Neural cell (in vitro differentiated cells): ENCODE results near the gene SDS. TPM values are rescaled to one million over a fixed set of nuclear protein-coding genes. Genes with fewer than 3 reads are reported as not detected.

Source experiments
- H2AFZ ChIP-seq: fragments of 200-600, 300-800 bp; sonication (generic), shearing (Covaris generic); 2 replicates; pipeline ENCODE4 v1.6.0; 2014; ENCODE audit warnings: low read depth, mild to moderate bottlenecking, antibody characterized with exemption, low read length, moderate library complexity
- H3F3A ChIP-seq: fragments of 200-600 bp; shearing (Covaris generic); 2 replicates; pipeline ENCODE4 v1.6.1; 2016; ENCODE audit warnings: mild to moderate bottlenecking, moderate library complexity, mixed read lengths, antibody characterized with exemption, low read length; ENCODE audit not compliant: insufficient read depth, poor library complexity, severe bottlenecking
- H3K27ac ChIP-seq: fragments of 200-600, 300-800 bp; sonication (generic), shearing (Covaris generic); 2 replicates; pipeline ENCODE4 v1.5.1; 2014; ENCODE audit warnings: mild to moderate bottlenecking, low read length, moderate library complexity
- H3K27me3 ChIP-seq: fragments of 300-800, 200-600 bp; sonication (generic), shearing (Covaris generic); 2 replicates; pipeline ENCODE4 v1.6.0; 2014; ENCODE audit warnings: mild to moderate bottlenecking, low read depth, low read length, moderate library complexity; ENCODE audit not compliant: insufficient read depth
- H3K36me3 ChIP-seq: fragments of 300-800, 200-600 bp; sonication (generic), shearing (Covaris generic); 2 replicates; pipeline ENCODE4 v1.5.1; 2014; ENCODE audit warnings: mild to moderate bottlenecking, antibody characterized with exemption, low read length, moderate library complexity; ENCODE audit not compliant: insufficient read depth
- H3K4me2 ChIP-seq: fragments of 300-800, 200-600 bp; sonication (generic), shearing (Covaris generic); 2 replicates; pipeline ENCODE4 v1.6.0; 2014; ENCODE audit warnings: mild to moderate bottlenecking, low read length
- H3K4me3 ChIP-seq: fragments of 300-800, 200-600 bp; sonication (generic), shearing (Covaris generic); 2 replicates; pipeline ENCODE4 v1.5.1; 2014; ENCODE audit warnings: mild to moderate bottlenecking, low read length, moderate library complexity
- H3K79me2 ChIP-seq: fragments of 200-600 bp; shearing (Covaris generic); replicated peaks from 2 replicates; pipeline ENCODE4 v1.6.0; 2014; ENCODE audit warnings: mild to moderate bottlenecking, low read length, moderate library complexity; ENCODE audit not compliant: insufficient read depth
- H3K9ac ChIP-seq: fragments of 300-800, 200-600 bp; sonication (generic), shearing (Covaris generic); 2 replicates; pipeline ENCODE4 v1.6.1; 2016; ENCODE audit warnings: mild to moderate bottlenecking, low read length, mixed read lengths
- H3K9me2 ChIP-seq: fragments of 200-600 bp; shearing (Covaris generic); 2 replicates; pipeline ENCODE4 v1.6.1; 2016; ENCODE audit warnings: mild to moderate bottlenecking, low read length, mixed read lengths; ENCODE audit not compliant: insufficient read depth
- H3K9me3 ChIP-seq: fragments of 200-600, 300-800 bp; sonication (generic), shearing (Covaris generic); 2 replicates; pipeline ENCODE4 v1.6.1; 2016; ENCODE audit warnings: mild to moderate bottlenecking, mixed run types, low read length, moderate library complexity, mixed read lengths
- H4K20me1 ChIP-seq: fragments of 200-600 bp; shearing (Covaris generic); 2 replicates; pipeline ENCODE4 v1.6.1; 2016; ENCODE audit warnings: mild to moderate bottlenecking, mixed run types; ENCODE audit not compliant: insufficient read depth
- EP300 ChIP-seq: fragments of 450-650 bp; conservative IDR thresholded peaks from 2 replicates; pipeline ENCODE4 v1.6.1; 2014; ENCODE audit warnings: antibody characterized with exemption, mild to moderate bottlenecking, moderate library complexity; ENCODE audit not compliant: poor library complexity, severe bottlenecking
- EZH2 ChIP-seq: fragments of 200-600, 300-800 bp; shearing (Covaris generic), sonication (generic); IDR thresholded peaks from 2 replicates; pipeline ENCODE4 v1.6.1; 2014; ENCODE audit warnings: antibody characterized with exemption, low read length, borderline replicate concordance, mild to moderate bottlenecking; ENCODE audit not compliant: insufficient read depth, poor library complexity, severe bottlenecking
- MXI1 ChIP-seq: fragments of 450-650 bp; conservative IDR thresholded peaks from 2 replicates; pipeline ENCODE4 v1.6.1; 2014; ENCODE audit warnings: antibody characterized with exemption, mild to moderate bottlenecking; ENCODE audit not compliant: poor library complexity, severe bottlenecking
- POLR2AphosphoS5 ChIP-seq: IDR thresholded peaks from 2 replicates; pipeline ENCODE4 v1.6.1; 2012
- RAD21 ChIP-seq: fragments of 450-650 bp; conservative IDR thresholded peaks from 2 replicates; pipeline ENCODE4 v1.6.1; 2014; ENCODE audit warnings: antibody characterized with exemption, mild to moderate bottlenecking, moderate library complexity
- SMC3 ChIP-seq: fragments of 450-650 bp; conservative IDR thresholded peaks from 2 replicates; pipeline ENCODE4 v1.6.1; 2014; ENCODE audit warnings: antibody characterized with exemption, mild to moderate bottlenecking, moderate library complexity; ENCODE audit not compliant: poor library complexity
- TAF1 ChIP-seq: IDR thresholded peaks from 2 replicates; pipeline ENCODE4 v1.6.1; 2012; ENCODE audit warnings: low read depth
- polyA plus RNA-seq: library from polyadenylated mRNA; depleted of rRNA; stranded (reverse); fragments of >200 nt; gene quantifications from 2 replicates; pipeline ENCODE4 v1.2.3, GENCODE V29; 2014
- TF ChIP-seq, protein P1 (sequence below): IDR thresholded peaks from 2 replicates; pipeline ENCODE4 v1.6.1; 2012; ENCODE audit warnings: borderline replicate concordance
- TF ChIP-seq, protein P2 (sequence below): fragments of 450-650 bp; IDR thresholded peaks from 2 replicates; pipeline ENCODE4 v1.5.1; 2014; ENCODE audit warnings: antibody characterized with exemption, mild to moderate bottlenecking, moderate library complexity; ENCODE audit not compliant: poor library complexity, severe bottlenecking

SDS gene
- polyA plus RNA-seq, 1 donor from 2014 or later, result not detected

- Histone ChIP-seq H3K9me2 (no peaks in the 10 kb centered on the region), H3K27ac (no peak overlapping the region), H3K27me3 (no peaks in the 10 kb centered on the region)
Measured at GRCh38 chr12:113392988-113393579, 10.6 kb downstream of the SDS start.

GRCh38 chr12:113392520-113392919 is 11.2 kb downstream of the SDS start:
- no peaks in the 10 kb centered on the region for H3F3A ChIP-seq
- H3K9me3 ChIP-seq, result no peaks in the 10 kb centered on the region
- no peak overlapping the region for H3K27ac ChIP-seq
- TF ChIP-seq EP300, result no peak
- no peak for TF ChIP-seq EZH2
- no peak for TF ChIP-seq RAD21
- TF ChIP-seq, protein P1, sequence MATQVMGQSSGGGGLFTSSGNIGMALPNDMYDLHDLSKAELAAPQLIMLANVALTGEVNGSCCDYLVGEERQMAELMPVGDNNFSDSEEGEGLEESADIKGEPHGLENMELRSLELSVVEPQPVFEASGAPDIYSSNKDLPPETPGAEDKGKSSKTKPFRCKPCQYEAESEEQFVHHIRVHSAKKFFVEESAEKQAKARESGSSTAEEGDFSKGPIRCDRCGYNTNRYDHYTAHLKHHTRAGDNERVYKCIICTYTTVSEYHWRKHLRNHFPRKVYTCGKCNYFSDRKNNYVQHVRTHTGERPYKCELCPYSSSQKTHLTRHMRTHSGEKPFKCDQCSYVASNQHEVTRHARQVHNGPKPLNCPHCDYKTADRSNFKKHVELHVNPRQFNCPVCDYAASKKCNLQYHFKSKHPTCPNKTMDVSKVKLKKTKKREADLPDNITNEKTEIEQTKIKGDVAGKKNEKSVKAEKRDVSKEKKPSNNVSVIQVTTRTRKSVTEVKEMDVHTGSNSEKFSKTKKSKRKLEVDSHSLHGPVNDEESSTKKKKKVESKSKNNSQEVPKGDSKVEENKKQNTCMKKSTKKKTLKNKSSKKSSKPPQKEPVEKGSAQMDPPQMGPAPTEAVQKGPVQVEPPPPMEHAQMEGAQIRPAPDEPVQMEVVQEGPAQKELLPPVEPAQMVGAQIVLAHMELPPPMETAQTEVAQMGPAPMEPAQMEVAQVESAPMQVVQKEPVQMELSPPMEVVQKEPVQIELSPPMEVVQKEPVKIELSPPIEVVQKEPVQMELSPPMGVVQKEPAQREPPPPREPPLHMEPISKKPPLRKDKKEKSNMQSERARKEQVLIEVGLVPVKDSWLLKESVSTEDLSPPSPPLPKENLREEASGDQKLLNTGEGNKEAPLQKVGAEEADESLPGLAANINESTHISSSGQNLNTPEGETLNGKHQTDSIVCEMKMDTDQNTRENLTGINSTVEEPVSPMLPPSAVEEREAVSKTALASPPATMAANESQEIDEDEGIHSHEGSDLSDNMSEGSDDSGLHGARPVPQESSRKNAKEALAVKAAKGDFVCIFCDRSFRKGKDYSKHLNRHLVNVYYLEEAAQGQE, result no peak
- no peak for TF ChIP-seq TAF1
- TF ChIP-seq, protein P2, sequence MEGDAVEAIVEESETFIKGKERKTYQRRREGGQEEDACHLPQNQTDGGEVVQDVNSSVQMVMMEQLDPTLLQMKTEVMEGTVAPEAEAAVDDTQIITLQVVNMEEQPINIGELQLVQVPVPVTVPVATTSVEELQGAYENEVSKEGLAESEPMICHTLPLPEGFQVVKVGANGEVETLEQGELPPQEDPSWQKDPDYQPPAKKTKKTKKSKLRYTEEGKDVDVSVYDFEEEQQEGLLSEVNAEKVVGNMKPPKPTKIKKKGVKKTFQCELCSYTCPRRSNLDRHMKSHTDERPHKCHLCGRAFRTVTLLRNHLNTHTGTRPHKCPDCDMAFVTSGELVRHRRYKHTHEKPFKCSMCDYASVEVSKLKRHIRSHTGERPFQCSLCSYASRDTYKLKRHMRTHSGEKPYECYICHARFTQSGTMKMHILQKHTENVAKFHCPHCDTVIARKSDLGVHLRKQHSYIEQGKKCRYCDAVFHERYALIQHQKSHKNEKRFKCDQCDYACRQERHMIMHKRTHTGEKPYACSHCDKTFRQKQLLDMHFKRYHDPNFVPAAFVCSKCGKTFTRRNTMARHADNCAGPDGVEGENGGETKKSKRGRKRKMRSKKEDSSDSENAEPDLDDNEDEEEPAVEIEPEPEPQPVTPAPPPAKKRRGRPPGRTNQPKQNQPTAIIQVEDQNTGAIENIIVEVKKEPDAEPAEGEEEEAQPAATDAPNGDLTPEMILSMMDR, result no peak
- H4K20me1 ChIP-seq, result no peaks in the 10 kb centered on the region
- H3K4me3 ChIP-seq, result no peak overlapping the region
- H3K4me2 ChIP-seq, result no peak overlapping the region
- no peaks in the 10 kb centered on the region for H3K36me3 ChIP-seq
- H2AFZ ChIP-seq, result no peak overlapping the region
- no peaks in the 10 kb centered on the region for H3K27me3 ChIP-seq
- no peaks in the 10 kb centered on the region for H3K79me2 ChIP-seq
- H3K9ac ChIP-seq, result no peak overlapping the region
- H3K9me2 ChIP-seq, result no peaks in the 10 kb centered on the region

More at GRCh38 chr12:113392988-113393579, 10.6 kb downstream of the SDS start:
- Histone ChIP-seq H3F3A (no peaks in the 10 kb centered on the region), H3K36me3 (no peaks in the 10 kb centered on the region), H3K79me2 (no peaks in the 10 kb centered on the region), H3K9me3 (no peaks in the 10 kb centered on the region), H3K4me2 (no peak overlapping the region), H3K4me3 (no peak overlapping the region), H2AFZ (no peak overlapping the region), H4K20me1 (no peaks in the 10 kb centered on the region), H3K9ac (no peak overlapping the region)
- no peak for TF ChIP-seq RAD21
- TF ChIP-seq, protein P1, result no peak
- no peak for TF ChIP-seq MXI1
- no peak for TF ChIP-seq EP300
- no peak for TF ChIP-seq EZH2
- no peak for TF ChIP-seq SMC3
- TF ChIP-seq TAF1, result no peak
- TF ChIP-seq, protein P2, result no peak
- TF ChIP-seq POLR2AphosphoS5, result no peak
